Rectal smooth muscle tissue (tissue), 1 donor: ENCODE results near the gene KLHDC8A.

ENCODE experiments used
- H3K27ac ChIP-seq: one replicate; pipeline ENCODE4 v1.7.0; 2013; ENCODE audit warnings: low read depth, low read length, inconsistent platforms
- H3K27me3 ChIP-seq: one replicate; pipeline ENCODE4 v1.7.0; 2013; ENCODE audit warnings: low read length; ENCODE audit not compliant: control insufficient read depth, insufficient read depth
- H3K36me3 ChIP-seq: one replicate; pipeline ENCODE4 v1.7.0; 2013; ENCODE audit warnings: low read length; ENCODE audit not compliant: control insufficient read depth, insufficient read depth
- H3K4me1 ChIP-seq: one replicate; pipeline ENCODE4 v1.7.0; 2013; ENCODE audit warnings: low read length; ENCODE audit not compliant: control insufficient read depth, insufficient read depth
- H3K4me3 ChIP-seq: one replicate; pipeline ENCODE4 v1.7.0; 2013; ENCODE audit warnings: low read length
- H3K9ac ChIP-seq: one replicate; pipeline ENCODE4 v1.7.0; 2013; ENCODE audit warnings: low read length

The KLHDC8A gene

DNA sequence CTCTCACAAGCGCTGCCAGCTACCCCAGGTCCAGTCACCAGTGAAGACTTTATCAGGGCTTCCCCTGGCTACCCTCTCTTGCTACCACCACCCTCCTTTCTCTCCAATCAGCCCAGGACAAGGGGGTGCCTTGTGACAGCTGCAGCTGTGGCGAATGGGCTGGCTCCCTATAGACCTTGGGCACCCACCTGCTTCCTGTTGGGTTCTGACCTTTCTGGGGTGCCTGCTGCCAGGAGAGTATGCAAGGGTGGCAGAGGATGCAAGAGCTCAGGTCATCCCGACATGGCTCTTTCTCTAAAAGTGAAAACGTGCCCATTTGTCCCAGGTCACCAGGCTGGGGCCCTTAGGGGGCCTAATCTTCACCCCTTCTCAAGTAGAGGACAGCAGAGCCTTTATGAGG lies 6.6 kb downstream of the KLHDC8A start:
- peaks cover 7% of the 10 kb centered on the region for H3K27me3 ChIP-seq

DNA sequence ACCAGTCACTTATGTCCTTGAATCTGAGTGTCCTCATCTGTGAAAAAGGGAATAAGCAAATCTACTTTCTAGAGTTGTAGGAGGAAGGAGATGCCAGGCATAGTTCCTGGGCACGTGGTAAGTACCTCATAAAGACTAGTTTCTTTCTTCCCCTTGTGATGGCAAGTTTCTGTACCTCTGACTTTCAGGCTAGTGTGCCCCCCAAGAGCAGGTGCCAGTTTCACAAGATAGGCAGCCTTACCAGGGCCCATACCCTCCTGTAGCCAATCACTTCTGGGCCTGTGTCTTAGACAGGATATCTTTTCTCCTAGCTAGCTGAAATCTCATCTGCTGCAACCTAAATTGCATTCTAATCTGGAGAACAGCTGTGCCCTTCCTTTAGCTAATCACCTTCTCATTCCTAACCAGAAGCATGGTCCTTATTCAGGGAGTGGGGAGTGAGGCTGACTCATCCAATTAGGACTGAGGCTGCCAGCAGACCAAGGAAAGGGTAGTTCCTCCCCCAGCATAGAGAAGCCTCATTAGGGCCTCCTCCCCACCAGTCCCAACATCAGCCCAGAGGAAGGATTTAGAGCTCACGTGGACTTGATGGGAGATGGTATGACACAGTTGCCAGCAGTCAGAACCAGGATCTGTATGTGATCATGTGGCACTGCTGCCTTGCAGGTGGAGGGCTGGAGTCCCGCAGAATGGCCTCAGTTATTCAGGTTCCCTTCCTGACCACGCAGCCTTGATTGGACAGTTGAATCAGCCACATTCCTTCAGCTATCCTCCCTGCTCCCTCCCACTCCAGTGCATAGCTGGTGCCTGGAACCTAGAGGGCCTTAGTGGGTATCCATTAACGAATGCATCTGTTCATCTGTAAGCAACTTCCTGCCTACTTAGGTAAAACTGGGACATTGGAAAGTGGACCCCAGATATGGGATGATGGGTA lies 7.9 kb downstream of the KLHDC8A start:
- H3K4me3 ChIP-seq: no peak overlapping the region
- no peaks in the 10 kb centered on the region for H3K36me3 ChIP-seq
- no peak overlapping the region for H3K9ac ChIP-seq
- H3K4me1 ChIP-seq: no peaks in the 10 kb centered on the region
- no peak overlapping the region for H3K27ac ChIP-seq
- H3K27me3 ChIP-seq: peaks cover 16% of the 10 kb centered on the region

More for the DNA sequence above, 6.6 kb downstream of the KLHDC8A start:
- Histone ChIP-seq H3K36me3 (no peaks in the 10 kb centered on the region), H3K4me1 (no peaks in the 10 kb centered on the region), H3K9ac (no peak overlapping the region), H3K4me3 (no peak overlapping the region), H3K27ac (no peak overlapping the region)

DNA sequence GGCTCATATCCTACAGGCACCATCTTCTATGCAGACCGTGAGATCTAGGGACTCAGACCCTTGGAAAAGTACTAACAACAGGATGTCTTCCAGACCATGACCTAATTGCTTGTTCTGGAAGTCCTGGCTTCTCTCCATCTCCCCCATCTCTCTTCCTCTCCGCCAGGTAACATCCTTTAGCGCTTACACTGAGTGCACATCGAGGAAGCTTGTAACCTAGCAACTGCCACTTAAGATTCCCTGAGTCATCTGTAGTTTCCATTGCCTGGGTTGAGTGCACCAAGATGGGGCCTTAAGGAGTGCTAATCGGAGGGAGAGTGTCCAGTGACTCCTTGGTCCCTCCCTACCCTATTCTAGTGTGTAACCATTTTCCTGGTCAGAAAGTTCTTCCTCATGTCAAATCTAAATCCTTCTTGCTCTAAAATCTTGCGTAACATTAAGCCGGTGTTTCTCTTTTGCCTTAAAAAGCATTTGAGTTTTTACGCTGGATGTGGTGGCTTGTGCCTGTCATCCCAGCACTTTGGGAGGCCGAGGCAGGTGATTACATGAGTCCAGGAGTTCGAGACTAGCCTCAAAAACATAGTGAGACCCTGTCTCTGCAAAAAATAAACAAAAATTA lies 9.7 kb downstream of the KLHDC8A start:
- H3K4me1 ChIP-seq: no peaks in the 10 kb centered on the region
- no peaks in the 10 kb centered on the region for H3K36me3 ChIP-seq
- no peak overlapping the region for H3K9ac ChIP-seq
- H3K27ac ChIP-seq: no peak overlapping the region
- H3K4me3 ChIP-seq: no peak overlapping the region
- peaks cover 27% of the 10 kb centered on the region for H3K27me3 ChIP-seq

DNA sequence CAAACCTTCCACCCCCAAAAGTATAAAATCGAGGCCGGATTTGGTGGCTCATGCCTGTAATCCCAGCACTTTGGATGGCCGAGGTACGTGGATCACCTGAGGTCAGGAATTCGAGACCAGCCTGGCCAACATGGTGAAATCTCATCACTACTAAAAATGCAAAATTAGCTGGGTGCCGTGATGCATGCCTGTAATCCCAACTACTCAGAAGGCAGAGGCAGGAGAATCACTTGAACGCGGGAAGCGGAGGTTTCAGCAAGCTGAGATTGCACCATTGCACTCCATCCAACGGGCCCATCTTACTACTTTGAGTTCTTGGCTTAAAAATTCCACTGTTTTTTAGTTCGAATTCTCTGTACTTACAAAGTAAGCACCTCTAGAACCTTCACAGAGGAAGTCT lies 11.0 kb downstream of the KLHDC8A start:
- H3K4me3 ChIP-seq: no peak overlapping the region
- H3K27me3 ChIP-seq: peaks cover 27% of the 10 kb centered on the region
- H3K4me1 ChIP-seq: no peaks in the 10 kb centered on the region
- H3K27ac ChIP-seq: no peak overlapping the region
- H3K9ac ChIP-seq: no peak overlapping the region
- no peaks in the 10 kb centered on the region for H3K36me3 ChIP-seq

DNA sequence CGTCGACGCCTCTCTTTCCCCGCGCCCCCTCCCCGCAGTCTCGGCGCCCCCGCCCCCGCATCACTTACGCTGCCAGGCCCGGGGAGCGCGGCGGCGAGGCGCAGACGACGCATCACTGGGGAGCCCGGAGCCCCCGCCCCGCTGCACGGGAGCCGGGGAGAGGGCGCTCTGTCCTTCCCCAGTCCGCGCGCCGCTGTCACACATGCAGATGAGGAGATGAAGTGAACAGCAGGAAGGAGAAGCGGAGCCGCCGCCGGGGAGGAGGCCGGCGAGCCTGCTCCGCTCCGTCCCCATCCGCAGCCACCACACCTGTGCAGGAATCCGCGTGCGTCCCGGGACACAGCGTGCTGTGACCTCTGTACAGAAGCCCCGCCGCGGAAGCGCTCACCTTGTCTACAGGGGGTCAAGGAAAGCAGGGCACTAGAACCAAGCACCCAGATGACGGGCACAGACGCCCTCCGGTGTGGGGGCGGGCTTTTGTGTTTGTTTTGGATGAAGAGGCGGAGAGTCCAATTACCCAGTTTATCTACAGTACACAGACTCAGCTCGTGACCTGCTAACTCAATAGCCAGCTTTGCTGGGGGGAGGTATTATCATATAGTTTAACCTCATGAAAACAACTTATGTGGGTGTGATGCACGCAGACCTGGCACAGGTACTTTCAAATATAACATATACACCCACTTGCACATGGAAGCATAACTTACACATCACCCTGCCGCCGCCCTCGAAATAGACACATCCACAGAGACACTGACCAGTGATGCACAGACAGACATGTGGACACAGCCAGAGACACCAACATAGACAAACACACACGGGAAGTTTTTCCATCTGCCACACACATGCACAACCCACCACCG lies 12.4 kb downstream of the KLHDC8A start:
- H3K36me3 ChIP-seq: no peaks in the 10 kb centered on the region
- H3K9ac ChIP-seq: no peak overlapping the region
- no peaks in the 10 kb centered on the region for H3K4me1 ChIP-seq

DNA sequence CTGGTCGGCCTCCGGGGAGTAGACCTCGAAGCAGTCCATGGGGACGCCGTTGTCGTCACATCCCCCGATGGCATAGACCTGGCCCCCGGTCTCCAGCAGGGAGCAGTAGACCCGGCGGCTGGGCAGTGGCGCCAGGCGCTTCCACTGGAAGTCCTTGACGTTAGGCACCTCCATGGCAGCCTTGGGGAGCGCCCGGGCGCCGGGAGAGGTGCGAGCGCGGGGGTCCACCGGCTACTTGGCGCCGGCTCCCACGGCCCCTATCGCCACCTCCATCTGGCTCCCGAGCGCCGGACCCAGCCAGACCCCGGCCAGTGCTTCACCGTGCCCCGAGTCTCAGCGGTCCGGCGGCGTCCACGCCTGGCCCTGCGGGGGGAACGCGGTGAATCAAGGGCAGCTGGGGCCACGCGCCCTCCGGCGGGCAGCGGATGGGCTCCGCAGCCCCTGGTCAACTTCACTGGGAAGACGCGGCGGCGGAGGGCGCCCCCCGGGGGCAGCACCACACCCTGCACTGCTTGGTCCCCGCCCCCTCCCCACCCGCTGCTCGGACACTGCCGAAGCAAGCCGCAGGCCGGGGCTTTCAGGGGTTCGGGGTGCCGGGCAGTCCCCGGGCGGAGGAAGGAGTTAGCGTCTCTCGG lies 13.2 kb downstream of the KLHDC8A start:
- Histone ChIP-seq H3K27ac (no peak overlapping the region), H3K27me3 (peaks cover 23% of the 10 kb centered on the region), H3K4me3 (peak overlapping the region; percentile 25), H3K36me3 (no peaks in the 10 kb centered on the region), H3K4me1 (no peaks in the 10 kb centered on the region), H3K9ac (no peak overlapping the region)

More for the DNA sequence above, 12.4 kb downstream of the KLHDC8A start:
- Histone ChIP-seq H3K4me3 (peak overlapping the region; percentile 45), H3K27ac (no peak overlapping the region), H3K27me3 (peaks cover 27% of the 10 kb centered on the region)

DNA sequence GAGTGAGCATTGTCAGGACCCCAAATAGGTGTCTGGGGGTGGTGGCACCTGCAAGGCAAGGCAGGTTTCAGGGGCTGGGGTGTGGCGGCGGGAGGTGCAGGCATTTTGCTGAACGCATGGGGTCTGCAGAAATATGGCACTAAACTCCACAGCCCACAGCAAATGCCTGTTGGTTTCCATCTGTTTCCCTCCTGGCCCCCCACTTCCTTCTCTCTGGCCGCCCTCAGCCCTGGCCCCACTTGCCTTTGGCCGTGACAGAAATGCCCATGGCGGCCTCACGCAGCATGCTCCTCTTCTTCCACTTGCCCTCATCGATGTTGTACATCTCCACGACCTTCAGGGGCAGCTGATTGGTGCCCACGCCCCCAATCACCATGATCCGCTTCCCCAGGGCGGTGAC lies 13.7 kb downstream of the KLHDC8A start:
- Histone ChIP-seq H3K4me1 (no peaks in the 10 kb centered on the region), H3K27me3 (peaks cover 23% of the 10 kb centered on the region), H3K9ac (no peak overlapping the region), H3K27ac (no peak overlapping the region), H3K4me3 (no peak overlapping the region), H3K36me3 (no peaks in the 10 kb centered on the region)

DNA sequence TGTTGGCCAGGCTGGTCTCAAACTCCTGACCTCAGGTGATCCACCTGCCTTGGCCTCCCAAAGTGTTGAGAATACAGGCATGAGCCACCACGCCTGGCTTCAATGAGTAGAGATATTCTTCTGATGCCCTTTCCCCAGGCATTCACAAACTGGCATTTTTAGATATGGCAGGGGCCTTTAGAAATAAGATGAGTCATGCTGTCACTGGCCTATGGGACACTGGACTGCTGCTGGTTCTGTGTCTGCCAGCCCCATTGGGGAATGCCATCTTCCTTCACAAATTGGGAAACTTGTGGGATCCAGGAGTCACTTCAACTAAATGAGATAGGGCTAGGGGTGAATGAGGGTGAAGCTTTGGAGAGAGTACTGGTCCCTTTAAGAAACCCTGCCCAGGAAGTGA lies 16.0 kb downstream of the KLHDC8A start:
- Histone ChIP-seq H3K36me3 (no peaks in the 10 kb centered on the region), H3K4me1 (no peaks in the 10 kb centered on the region), H3K27ac (no peak overlapping the region), H3K9ac (no peak overlapping the region), H3K27me3 (peaks cover 20% of the 10 kb centered on the region), H3K4me3 (no peak overlapping the region)

DNA sequence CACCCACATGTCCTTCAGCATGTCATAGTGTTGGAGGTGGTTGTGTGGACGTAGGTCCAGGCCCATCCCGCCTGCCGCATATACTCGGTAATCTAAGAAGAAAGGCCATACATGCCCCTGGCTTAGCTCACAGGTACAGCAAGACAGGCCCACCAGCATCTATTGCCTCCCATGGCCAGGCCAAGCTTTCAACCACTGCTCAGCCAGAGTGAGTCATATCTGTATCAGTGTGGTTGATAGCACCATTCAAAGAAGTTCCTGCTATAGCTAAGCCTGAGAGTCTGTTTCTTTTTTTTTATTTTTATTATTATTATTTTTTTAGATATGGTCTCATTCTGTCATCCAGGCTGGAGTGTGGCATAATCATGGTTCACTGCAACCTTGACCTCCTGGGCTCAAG lies 17.0 kb downstream of the KLHDC8A start:
- H3K9ac ChIP-seq: no peak overlapping the region
- peaks cover 17% of the 10 kb centered on the region for H3K27me3 ChIP-seq
- H3K36me3 ChIP-seq: no peaks in the 10 kb centered on the region
- no peak overlapping the region for H3K27ac ChIP-seq
- no peak overlapping the region for H3K4me3 ChIP-seq
- H3K4me1 ChIP-seq: no peaks in the 10 kb centered on the region

DNA sequence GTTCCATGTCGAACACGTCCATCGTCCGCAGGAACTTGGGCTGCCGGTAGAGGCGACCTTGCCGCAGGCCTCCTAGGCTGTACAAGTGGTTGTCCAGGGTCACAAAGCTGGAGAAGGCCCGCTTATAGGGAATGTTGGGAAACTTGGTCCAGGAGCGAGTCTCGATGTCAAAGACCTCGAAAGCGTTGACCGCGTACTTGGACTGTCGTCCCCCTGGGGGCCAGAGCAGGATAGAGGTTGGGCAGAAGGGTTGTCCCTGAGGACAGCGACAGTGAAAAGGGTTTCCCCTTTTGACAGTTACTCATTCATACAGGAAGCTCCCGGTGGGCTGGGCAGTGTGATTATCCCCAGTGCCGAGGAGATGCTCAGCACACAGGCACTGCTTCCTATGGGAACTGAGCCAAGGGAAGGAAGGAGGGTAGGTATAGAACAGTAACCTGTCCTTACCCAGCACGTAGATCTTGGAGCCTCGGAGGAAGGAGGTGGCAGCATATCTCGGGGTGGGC lies 17.5 kb downstream of the KLHDC8A start:
- Histone ChIP-seq H3K27ac (no peak overlapping the region), H3K9ac (no peak overlapping the region), H3K4me3 (no peak overlapping the region), H3K4me1 (no peaks in the 10 kb centered on the region), H3K36me3 (no peaks in the 10 kb centered on the region), H3K27me3 (peaks cover 12% of the 10 kb centered on the region)

DNA sequence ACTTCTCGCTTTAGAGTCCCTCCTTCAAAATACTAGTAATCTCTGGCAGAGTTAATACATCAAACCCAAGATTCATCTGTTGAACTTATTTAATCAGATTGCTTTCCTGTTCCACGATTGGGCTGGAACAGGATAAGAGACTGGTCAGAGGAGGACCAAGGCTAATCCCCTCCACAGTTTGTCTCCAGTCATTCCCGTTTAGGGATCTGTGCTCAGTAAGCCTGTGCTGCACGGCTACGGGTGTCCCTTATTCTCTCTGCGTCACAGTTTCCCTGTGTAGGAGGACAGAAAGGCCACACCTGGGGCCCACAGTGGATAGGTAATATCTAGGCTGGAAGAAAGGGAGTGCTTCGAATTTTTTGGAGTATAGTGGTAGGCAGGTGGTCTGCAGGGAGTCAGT lies 18.7 kb downstream of the KLHDC8A start:
- Histone ChIP-seq H3K36me3 (no peaks in the 10 kb centered on the region), H3K9ac (no peak overlapping the region), H3K4me3 (no peak overlapping the region), H3K4me1 (no peaks in the 10 kb centered on the region), H3K27me3 (peaks cover 4% of the 10 kb centered on the region), H3K27ac (no peak overlapping the region)

DNA sequence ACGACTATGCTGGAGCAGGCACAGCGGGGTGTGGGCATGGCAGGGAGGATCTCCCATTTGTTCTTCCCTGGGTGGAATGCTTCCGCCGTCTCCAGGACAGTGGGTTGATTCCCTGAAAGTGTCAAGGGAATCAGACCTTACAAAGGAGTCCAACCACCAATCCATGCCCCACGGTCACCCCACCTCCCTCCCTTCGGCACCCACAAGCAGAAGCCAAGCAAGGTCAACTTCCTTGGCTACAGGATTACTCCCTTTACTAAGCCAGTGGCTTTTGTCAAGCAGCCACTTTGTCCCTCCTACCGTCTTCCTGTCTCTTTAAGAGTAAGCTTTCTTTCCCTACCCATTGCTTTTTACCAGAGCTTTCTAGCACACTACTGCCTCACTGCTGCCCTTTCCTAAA lies 19.2 kb downstream of the KLHDC8A start:
- Histone ChIP-seq H3K4me1 (no peaks in the 10 kb centered on the region), H3K27ac (no peak overlapping the region), H3K4me3 (no peak overlapping the region), H3K27me3 (no peaks in the 10 kb centered on the region), H3K9ac (no peak overlapping the region), H3K36me3 (no peaks in the 10 kb centered on the region)
